Measurements from ENCODE around the gene ABHD8.

The ABHD8 gene

DNA sequence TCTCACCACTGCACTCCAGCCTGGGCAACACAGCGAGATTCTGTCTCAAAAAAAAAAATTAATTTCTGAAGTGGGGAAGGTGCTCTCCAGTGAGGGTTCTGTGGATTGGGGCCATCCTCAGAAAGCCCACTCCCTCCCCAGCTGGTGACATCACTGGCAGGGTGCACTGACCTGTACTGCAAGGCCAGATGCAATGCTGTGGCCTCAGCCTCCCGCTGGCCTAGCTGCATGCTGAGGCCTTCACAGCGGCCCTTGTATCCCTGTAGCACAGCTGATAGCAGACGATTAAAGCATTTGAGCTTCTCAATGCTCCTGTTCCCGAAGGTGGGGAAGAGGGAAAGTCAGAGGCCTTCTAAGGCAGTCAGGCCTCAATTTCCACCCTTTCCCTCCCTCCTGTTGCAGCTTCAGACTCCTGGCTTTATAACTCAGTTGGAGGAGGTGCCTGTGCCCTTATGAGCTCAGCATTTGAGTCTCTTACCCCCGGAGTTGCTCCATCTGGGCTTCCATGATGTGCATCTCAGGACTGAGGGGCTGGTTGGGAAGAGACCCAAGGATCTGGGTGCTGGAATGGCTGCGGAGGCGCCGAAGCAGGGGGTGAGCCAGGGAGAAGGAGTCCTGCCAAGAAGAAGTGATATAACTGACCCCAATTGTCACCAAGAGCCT is 44.0 kb downstream of the ABHD8 start:
- TF ChIP-seq EP300 (IDR thresholded peaks at IDR 0.05; ENCODE audit: borderline replicate concordance), result no peak
- TF ChIP-seq, protein P1, sequence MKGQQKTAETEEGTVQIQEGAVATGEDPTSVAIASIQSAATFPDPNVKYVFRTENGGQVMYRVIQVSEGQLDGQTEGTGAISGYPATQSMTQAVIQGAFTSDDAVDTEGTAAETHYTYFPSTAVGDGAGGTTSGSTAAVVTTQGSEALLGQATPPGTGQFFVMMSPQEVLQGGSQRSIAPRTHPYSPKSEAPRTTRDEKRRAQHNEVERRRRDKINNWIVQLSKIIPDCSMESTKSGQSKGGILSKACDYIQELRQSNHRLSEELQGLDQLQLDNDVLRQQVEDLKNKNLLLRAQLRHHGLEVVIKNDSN (IDR thresholded peaks at IDR 0.05), result no peak
- TF ChIP-seq ZBTB7A (IDR thresholded peaks at IDR 0.05; ENCODE audit: low read depth), result no peak
- TF ChIP-seq TAF1 (IDR thresholded peaks at IDR 0.05; ENCODE audit: low read depth), result no peak
- TF ChIP-seq TEAD4 (IDR thresholded peaks at IDR 0.05), result no peak

DNA sequence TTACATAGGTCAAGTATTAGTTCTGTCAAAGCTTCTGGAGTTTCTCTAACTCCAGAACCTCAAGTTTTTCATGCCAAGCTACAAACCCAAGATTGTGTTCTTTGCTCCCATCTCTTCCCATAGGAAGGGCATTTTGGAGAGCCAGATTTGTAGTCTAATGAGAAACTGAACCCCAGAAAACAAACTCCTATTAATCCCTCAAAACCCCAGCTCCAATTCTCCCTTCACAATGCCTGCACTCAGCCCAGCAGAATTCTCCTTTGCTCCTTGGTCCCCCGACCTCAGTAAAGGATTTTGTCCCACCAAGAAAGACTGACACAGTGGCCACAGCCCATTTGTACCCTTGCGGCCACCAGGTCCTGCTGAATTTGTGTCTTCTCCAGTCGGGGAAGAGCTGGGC is 47.1 kb downstream of the ABHD8 start:
- TF ChIP-seq CEBPB (IDR thresholded peaks at IDR 0.05) (no peak), EP300 (IDR thresholded peaks at IDR 0.05; ENCODE audit: borderline replicate concordance) (no peak), TAF1 (IDR thresholded peaks at IDR 0.05; ENCODE audit: low read depth) (no peak), EGR1 (IDR thresholded peaks at IDR 0.05) (no peak), RAD21 (IDR thresholded peaks at IDR 0.05; ENCODE audit: low read depth) (no peak), ZBTB7A (IDR thresholded peaks at IDR 0.05; ENCODE audit: low read depth) (no peak), YY1 (IDR thresholded peaks at IDR 0.05; ENCODE audit: low read depth) (no peak), FOXM1 (IDR thresholded peaks at IDR 0.05; ENCODE audit: borderline replicate concordance, low read depth) (no peak)
- TF ChIP-seq, protein P2, sequence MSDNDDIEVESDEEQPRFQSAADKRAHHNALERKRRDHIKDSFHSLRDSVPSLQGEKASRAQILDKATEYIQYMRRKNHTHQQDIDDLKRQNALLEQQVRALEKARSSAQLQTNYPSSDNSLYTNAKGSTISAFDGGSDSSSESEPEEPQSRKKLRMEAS (IDR thresholded peaks at IDR 0.05), result no peak
- TF ChIP-seq, protein P1 (IDR thresholded peaks at IDR 0.05), result no peak
- TF ChIP-seq, protein P3, sequence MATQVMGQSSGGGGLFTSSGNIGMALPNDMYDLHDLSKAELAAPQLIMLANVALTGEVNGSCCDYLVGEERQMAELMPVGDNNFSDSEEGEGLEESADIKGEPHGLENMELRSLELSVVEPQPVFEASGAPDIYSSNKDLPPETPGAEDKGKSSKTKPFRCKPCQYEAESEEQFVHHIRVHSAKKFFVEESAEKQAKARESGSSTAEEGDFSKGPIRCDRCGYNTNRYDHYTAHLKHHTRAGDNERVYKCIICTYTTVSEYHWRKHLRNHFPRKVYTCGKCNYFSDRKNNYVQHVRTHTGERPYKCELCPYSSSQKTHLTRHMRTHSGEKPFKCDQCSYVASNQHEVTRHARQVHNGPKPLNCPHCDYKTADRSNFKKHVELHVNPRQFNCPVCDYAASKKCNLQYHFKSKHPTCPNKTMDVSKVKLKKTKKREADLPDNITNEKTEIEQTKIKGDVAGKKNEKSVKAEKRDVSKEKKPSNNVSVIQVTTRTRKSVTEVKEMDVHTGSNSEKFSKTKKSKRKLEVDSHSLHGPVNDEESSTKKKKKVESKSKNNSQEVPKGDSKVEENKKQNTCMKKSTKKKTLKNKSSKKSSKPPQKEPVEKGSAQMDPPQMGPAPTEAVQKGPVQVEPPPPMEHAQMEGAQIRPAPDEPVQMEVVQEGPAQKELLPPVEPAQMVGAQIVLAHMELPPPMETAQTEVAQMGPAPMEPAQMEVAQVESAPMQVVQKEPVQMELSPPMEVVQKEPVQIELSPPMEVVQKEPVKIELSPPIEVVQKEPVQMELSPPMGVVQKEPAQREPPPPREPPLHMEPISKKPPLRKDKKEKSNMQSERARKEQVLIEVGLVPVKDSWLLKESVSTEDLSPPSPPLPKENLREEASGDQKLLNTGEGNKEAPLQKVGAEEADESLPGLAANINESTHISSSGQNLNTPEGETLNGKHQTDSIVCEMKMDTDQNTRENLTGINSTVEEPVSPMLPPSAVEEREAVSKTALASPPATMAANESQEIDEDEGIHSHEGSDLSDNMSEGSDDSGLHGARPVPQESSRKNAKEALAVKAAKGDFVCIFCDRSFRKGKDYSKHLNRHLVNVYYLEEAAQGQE (IDR thresholded peaks at IDR 0.05; ENCODE audit: low read depth), result no peak

DNA sequence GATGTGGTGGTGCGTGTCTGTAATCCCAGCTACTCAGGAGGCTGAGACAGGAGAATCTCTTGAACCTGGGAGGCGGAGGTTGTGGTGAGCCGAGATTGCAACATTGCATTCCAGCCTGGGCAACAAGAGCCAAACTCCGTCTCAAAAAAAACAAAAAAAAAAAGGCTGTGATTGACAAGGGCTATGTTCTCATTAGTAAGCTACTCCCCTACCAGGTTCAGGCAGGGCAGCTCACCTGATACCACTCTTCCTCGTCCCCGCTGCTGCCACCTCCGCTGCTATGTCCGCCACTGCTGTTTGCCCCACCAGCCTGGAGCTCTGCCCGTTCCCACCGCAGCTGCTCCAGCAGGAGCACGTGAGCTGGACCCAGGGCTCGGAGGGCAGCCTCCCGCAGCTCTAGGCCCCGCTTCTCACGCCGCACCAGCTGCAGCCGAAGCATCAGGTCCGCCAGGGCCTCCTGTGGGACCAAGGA is 48.0 kb downstream of the ABHD8 start:
- no peak for TF ChIP-seq EGR1 (IDR thresholded peaks at IDR 0.05)
- TF ChIP-seq CREB1 (IDR thresholded peaks at IDR 0.05; ENCODE audit: low read depth), result no peak
- TF ChIP-seq, protein P3 (IDR thresholded peaks at IDR 0.05; ENCODE audit: low read depth), result no peak
- no peak; the same call in 1 of the 2 replicates for TF ChIP-seq NFIC (IDR thresholded peaks at IDR 0.05)
- peak; percentile 77 for TF ChIP-seq TEAD4 (IDR thresholded peaks at IDR 0.05)
- TF ChIP-seq, protein P2 (IDR thresholded peaks at IDR 0.05), result no peak
- TF ChIP-seq YY1 (IDR thresholded peaks at IDR 0.05; ENCODE audit: low read depth), result 0 out of 2 replicates have a peak, but pooled peaks have one; percentile 12
- peak; percentile 94 for TF ChIP-seq CEBPB (IDR thresholded peaks at IDR 0.05)
- TF ChIP-seq TCF12 (IDR thresholded peaks at IDR 0.05; ENCODE audit: low read depth), result peak; percentile 16; the same call in 1 of the 2 replicates

DNA sequence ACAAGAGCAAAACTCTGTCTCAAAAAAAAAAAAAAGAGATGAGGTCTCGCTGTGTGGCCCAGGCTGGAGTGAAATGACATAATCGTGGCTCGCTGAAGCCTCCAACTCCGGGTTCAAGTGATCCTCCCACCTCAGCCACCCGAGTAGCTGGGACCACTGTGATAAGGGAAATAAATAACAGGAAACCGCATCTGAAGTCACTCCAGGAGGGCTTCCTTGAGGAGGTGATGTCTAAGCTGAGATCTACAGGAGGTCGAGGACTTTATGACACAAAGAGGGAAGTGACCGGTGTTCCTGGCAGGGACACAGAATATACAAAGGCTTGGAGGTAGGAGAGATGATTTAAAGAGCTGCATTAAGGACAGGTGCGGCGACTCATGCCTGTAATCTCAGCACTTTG is 48.6 kb downstream of the ABHD8 start:
- TF ChIP-seq CREB1 (IDR thresholded peaks at IDR 0.05; ENCODE audit: low read depth), result no peak
- TF ChIP-seq, protein P2 (IDR thresholded peaks at IDR 0.05), result no peak
- TF ChIP-seq CEBPB (IDR thresholded peaks at IDR 0.05), result no peak

DNA sequence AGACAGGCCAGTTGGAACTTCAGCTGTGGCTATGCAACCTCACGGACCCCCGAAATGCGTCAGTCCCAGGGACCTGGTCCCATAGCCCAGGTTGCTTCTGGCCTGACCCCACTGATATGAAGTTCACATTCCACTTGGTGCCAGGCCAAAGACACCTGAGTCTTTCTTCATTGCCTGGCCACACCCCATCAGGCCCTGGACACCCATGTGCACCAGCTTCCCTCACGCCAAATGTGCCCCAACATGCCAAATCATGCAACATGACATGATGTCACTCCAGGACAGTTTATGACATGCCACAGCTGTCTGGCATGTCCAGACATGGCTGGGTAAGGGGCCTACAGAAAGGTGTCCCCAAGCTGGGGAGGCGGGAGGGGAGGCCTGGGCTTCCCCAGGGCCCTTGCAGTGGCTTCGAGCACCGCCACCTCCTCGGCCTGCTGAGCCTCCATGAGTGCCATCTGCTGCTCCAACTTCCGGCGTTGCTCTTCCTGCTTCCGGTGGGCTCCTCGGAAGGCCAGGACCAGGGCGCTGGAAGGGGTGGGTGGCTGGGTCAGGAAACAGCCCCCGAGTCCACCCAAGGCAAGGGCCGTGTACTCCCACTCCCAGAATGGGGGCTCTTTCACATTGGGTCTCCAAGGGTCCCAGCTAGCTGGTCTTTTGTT is 53.2 kb downstream of the ABHD8 start:
- TF ChIP-seq EGR1 (IDR thresholded peaks at IDR 0.05) (no peak), TEAD4 (IDR thresholded peaks at IDR 0.05) (no peak), NFIC (IDR thresholded peaks at IDR 0.05) (no peak), CREB1 (IDR thresholded peaks at IDR 0.05; ENCODE audit: low read depth) (no peak), TCF12 (IDR thresholded peaks at IDR 0.05; ENCODE audit: low read depth) (no peak), EP300 (IDR thresholded peaks at IDR 0.05; ENCODE audit: borderline replicate concordance) (no peak), CEBPB (IDR thresholded peaks at IDR 0.05) (no peak), RAD21 (IDR thresholded peaks at IDR 0.05; ENCODE audit: low read depth) (no peak), FOXM1 (IDR thresholded peaks at IDR 0.05; ENCODE audit: borderline replicate concordance, low read depth) (no peak), TAF1 (IDR thresholded peaks at IDR 0.05; ENCODE audit: low read depth) (no peak), ZBTB7A (IDR thresholded peaks at IDR 0.05; ENCODE audit: low read depth) (no peak), YY1 (IDR thresholded peaks at IDR 0.05; ENCODE audit: low read depth) (no peak)
- TF ChIP-seq, protein P1 (IDR thresholded peaks at IDR 0.05), result no peak
- TF ChIP-seq, protein P2 (IDR thresholded peaks at IDR 0.05), result no peak
- TF ChIP-seq, protein P3 (IDR thresholded peaks at IDR 0.05; ENCODE audit: low read depth), result no peak
